Measurements from ENCODE around the gene RAB28.

GRCh38 chr4:13530823-13531624 is 46.9 kb upstream of the RAB28 start:
- TF ChIP-seq YY1 (IDR thresholded peaks at IDR 0.05; ENCODE audit: low read depth, low read length) = no peak
- no peak for TF ChIP-seq ATF2 (IDR thresholded peaks at IDR 0.05; ENCODE audit: low read length)

Data from H1 (cell line).